Measurements from ENCODE around the gene COLQ. TPM values are rescaled to one million over a fixed set of nuclear protein-coding genes. Genes with fewer than 3 reads are reported as not detected.

COLQ gene
- total RNA-seq, 4 donors from 2014 or later = 2.6 to 21.3 (median 4.0) TPM

DNA sequence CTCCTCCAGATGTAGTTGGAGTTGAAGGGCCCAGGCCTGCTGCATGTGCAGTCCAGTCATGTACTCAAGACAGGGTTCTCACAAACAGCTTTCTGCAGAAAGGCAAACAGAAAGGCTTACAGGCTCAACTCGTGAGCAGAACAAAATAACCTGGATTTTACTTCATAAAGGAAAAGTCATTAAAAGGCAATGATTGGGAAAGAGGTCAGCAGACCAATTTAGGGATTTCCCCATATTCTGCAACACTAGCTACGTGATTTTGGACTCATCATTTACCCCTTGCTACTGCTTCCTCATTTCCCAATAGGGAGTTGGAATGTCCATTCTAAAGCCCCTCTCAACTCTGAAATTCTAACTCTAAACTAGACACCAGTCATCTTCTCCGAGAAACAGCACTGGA is 112.3 kb downstream of the COLQ start:
- TF ChIP-seq, protein P1, sequence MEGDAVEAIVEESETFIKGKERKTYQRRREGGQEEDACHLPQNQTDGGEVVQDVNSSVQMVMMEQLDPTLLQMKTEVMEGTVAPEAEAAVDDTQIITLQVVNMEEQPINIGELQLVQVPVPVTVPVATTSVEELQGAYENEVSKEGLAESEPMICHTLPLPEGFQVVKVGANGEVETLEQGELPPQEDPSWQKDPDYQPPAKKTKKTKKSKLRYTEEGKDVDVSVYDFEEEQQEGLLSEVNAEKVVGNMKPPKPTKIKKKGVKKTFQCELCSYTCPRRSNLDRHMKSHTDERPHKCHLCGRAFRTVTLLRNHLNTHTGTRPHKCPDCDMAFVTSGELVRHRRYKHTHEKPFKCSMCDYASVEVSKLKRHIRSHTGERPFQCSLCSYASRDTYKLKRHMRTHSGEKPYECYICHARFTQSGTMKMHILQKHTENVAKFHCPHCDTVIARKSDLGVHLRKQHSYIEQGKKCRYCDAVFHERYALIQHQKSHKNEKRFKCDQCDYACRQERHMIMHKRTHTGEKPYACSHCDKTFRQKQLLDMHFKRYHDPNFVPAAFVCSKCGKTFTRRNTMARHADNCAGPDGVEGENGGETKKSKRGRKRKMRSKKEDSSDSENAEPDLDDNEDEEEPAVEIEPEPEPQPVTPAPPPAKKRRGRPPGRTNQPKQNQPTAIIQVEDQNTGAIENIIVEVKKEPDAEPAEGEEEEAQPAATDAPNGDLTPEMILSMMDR (IDR thresholded peaks at IDR 0.05) = no peak
- no peak for TF ChIP-seq POLR2A (IDR thresholded peaks at IDR 0.05)
- intact Hi-C loops (cut with DNase I; ENCODE audit: low total_unique reads) = no loop called here
- no peak for DNase-seq
- H3K27ac ChIP-seq = no peak overlapping the region
- H3K4me1 ChIP-seq = no peaks in the 10 kb centered on the region
- H3K9me3 ChIP-seq = no peaks in the 10 kb centered on the region
- H3K36me3 ChIP-seq = no peaks in the 10 kb centered on the region
- no peak overlapping the region for H3K4me3 ChIP-seq
- no peaks in the 10 kb centered on the region for H3K27me3 ChIP-seq

DNA sequence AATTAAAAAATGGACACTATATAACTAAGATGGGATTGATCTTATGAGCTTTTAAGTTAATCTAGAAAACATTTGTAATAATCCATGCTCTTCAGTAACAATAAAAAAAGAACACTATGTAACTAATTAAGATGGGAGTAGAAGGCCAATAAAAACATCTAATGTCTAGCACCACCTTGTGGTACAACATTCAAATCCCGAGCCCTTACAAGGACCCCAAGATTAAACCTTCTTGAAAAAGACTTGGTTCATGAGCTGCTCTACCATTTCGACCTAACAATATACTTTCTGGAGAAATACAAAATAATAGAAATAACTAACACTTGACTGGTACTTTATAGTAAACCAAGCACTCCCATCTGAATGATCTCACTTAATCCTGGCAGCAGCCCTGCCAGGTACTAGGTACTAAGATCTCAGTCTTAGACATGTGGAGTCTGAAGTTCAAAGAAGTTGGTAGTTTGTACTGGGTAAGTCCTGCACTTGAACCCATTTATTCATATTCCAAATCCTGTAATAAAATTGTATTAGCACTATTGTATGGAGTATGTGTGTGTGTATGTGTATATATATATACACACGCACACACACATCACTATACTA is 116.0 kb downstream of the COLQ start:
- Histone ChIP-seq H3K9me3 (no peaks in the 10 kb centered on the region), H3K36me3 (no peaks in the 10 kb centered on the region), H3K27ac (no peak overlapping the region), H3K4me1 (no peaks in the 10 kb centered on the region), H3K27me3 (no peaks in the 10 kb centered on the region), H3K4me3 (no peak overlapping the region)
- intact Hi-C loops (cut with DNase I; ENCODE audit: low total_unique reads) = no loop called here
- no peak for TF ChIP-seq POLR2A (IDR thresholded peaks at IDR 0.05)
- TF ChIP-seq, protein P1 (IDR thresholded peaks at IDR 0.05) = peak; percentile 57 to 77 (median 66)
- peak in 1 of 2 donors; percentile 34 for DNase-seq

DNA sequence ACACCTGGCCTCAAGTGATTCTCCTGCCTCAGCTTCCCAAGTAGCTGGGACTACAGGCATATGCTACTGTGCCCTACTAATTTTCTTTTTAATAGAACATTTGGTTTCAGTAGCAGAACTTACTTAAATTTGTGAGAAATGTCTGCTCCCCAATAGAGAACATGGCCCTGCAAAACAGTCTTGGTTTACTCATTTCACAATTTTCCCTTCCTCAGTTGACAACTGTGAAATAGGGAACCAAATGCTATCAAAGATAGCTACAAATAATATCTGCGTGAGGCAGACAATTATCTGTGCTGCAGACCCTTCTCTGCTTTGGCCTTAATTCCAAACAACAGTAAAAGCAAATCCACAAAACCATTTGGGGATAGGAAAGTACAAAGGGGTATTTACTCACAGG is 116.7 kb downstream of the COLQ start:
- H3K36me3 ChIP-seq = no peaks in the 10 kb centered on the region
- DNase-seq = no peak
- no peaks in the 10 kb centered on the region for H3K4me1 ChIP-seq
- H3K9me3 ChIP-seq = no peaks in the 10 kb centered on the region
- TF ChIP-seq, protein P1 (IDR thresholded peaks at IDR 0.05) = no peak
- TF ChIP-seq POLR2A (IDR thresholded peaks at IDR 0.05) = no peak
- H3K4me3 ChIP-seq = no peak overlapping the region
- intact Hi-C loops (cut with DNase I; ENCODE audit: low total_unique reads) = no loop called here
- no peaks in the 10 kb centered on the region for H3K27me3 ChIP-seq
- H3K27ac ChIP-seq = no peak overlapping the region

DNA sequence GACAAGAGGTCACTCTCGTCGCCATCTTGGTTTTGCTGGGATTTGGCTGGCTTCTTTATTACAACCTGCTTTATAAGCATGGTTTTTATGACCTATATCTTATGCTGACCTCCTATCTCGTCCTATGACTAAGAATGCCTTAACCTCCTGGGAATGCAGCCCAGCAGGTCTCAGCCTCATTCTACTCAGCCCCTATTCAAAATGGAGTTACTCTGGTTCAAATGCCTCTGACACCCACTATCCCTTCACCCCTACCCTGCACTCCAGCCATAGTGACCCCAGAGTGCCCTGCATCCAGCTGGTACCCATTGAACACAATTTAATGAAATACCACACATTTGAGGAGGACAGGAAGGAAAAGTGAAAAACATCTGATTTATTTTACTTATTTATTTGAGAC is 117.5 kb downstream of the COLQ start:
- intact Hi-C loops (cut with DNase I; ENCODE audit: low total_unique reads) = no loop called here
- Histone ChIP-seq H3K27ac (no peak overlapping the region), H3K4me3 (no peak overlapping the region), H3K9me3 (no peaks in the 10 kb centered on the region), H3K27me3 (no peaks in the 10 kb centered on the region), H3K36me3 (no peaks in the 10 kb centered on the region), H3K4me1 (no peaks in the 10 kb centered on the region)
- no peak for DNase-seq
- no peak for TF ChIP-seq POLR2A (IDR thresholded peaks at IDR 0.05)
- TF ChIP-seq, protein P1 (IDR thresholded peaks at IDR 0.05) = no peak

DNA sequence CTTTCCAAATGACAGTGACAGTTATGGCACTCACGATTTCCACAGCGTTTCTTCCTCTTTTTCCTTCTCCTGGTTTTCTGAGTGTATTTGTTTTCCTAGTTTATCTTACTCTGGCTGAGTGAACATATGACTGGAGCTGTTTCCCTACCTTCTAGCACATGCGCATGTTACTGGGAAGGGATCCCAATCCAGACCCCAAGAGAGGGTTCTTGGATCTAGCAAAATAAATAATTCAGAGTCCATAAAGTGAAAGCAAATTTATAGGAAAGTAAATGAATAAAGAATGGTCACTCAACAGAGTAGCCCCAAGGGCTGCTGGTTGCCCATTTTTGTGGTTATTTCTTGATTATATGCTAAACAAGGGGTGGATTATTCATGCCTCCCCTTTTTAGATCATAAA is 118.0 kb downstream of the COLQ start:
- no peaks in the 10 kb centered on the region for H3K4me1 ChIP-seq

More for the DNA sequence above, 118.0 kb downstream of the COLQ start:
- Histone ChIP-seq H3K9me3 (no peaks in the 10 kb centered on the region), H3K4me3 (no peak overlapping the region), H3K27ac (no peak overlapping the region), H3K36me3 (no peaks in the 10 kb centered on the region), H3K27me3 (no peaks in the 10 kb centered on the region)
- DNase-seq = no peak
- intact Hi-C loops (cut with DNase I; ENCODE audit: low total_unique reads) = no loop called here
- TF ChIP-seq POLR2A (IDR thresholded peaks at IDR 0.05) = no peak
- TF ChIP-seq, protein P1 (IDR thresholded peaks at IDR 0.05) = no peak
